Measurements from ENCODE around the gene TRAP1. TPM values are rescaled to one million over a fixed set of nuclear protein-coding genes. Genes with fewer than 3 reads are reported as not detected.

The TRAP1 gene
- total and polyA plus RNA-seq, 5 donors from 2014 or later, result 38.7 to 65.0 (median 48.0) TPM

GRCh38 chr16:3691761-3692160 is 25.6 kb downstream of the TRAP1 start:
- Mint-ChIP-seq H3K4me1 (peaks cover 7 to 11% (median 9%) of the 10 kb centered on the region in 4 donors), H3K36me3 (peaks cover 17% of the 10 kb centered on the region), H3K27ac (no peak overlapping the region), H3K27me3 (no peaks in the 10 kb centered on the region), H3K9me3 (no peaks in the 10 kb centered on the region), H3K4me3 (no peak overlapping the region)
- H3K4me3 ChIP-seq (ENCODE audit: low read depth, low read length), result no peak overlapping the region
- ATAC-seq (ENCODE audit: low read depth in 2 of 2) (no peak), DNase-seq (no peak)
- no peaks in the 10 kb centered on the region for H3K9me3 ChIP-seq (ENCODE audit: control insufficient read depth in 2 of 2, low read length in 2 of 2)
- peaks cover 12% of the 10 kb centered on the region for H3K36me3 ChIP-seq (ENCODE audit: control insufficient read depth, insufficient read depth, low read length)
- no peaks in the 10 kb centered on the region for H3K27me3 ChIP-seq (ENCODE audit: control insufficient read depth, insufficient read depth, low read length)
- H3K4me1 ChIP-seq (ENCODE audit: control insufficient read depth, insufficient read depth, low read length, poor library complexity, severe bottlenecking), result peaks cover 5% of the 10 kb centered on the region
- no peak overlapping the region for H3K27ac ChIP-seq (ENCODE audit: insufficient read depth, low read length, poor library complexity, severe bottlenecking)

DNA sequence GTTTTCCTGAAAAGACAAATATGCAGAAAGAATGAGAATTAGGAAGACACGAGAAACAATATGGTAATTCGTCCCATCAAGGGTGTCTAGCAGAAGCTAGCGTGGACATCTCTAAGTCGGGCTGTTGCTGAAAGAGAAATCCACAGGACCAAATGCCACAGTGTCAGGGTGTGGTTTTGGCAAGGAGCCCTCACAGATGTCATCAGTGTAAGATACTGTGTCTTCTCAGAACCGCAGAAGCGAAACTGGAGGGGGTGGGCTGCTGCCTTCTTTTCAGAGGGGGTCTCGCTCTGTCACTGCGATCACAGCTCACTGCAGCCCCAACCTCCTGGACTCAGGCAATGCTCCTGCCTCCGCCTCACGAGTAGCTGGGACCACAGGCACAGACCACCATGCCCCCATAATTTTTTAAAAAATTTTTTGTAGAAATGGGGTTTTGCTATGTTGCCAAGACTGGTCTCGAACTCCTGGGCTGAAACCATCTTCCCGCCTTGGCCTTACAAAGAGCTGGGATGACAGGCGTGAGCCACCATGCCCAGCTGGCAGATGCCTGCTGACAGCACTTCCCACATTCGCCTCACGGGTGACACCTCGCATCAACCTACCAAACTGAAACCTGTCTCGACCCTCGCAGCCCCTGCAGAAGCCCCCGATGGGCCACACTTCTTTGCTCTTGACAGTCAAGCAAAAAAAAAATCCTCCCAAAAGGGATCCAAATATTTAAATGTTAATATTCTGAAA is 26.2 kb downstream of the TRAP1 start:
- Mint-ChIP-seq H3K27ac (peak overlapping the region in 1 of 3 donors; percentile 76), H3K4me3 (no peak overlapping the region)
- ATAC-seq (ENCODE audit: low read depth in 2 of 2), result no peak

DNA sequence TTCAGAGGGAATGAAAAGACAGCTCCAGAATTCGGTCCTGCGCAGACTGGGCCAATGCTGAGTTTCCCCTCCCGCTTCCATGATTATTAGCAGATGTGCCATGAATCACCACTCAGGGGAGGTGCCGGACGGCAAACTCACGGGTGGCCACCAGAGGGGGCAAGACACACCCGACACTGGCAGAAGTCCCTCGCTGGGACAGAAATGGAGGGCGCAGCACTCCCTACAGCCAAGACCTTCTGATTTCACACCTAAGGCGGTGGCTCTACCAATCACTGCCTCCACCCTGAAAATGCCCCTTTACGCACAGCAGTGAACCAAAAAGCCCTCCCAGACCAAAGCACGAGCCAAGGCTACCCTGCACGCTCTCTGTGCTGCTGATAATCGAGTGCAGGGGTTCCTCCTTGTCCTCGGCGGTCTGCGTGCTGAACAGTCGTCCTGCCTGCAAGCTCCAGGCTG is 26.8 kb downstream of the TRAP1 start:
- H3K4me3 Mint-ChIP-seq, result peak overlapping the region in 1 of 4 donors; percentile 16

More for the DNA sequence above, 26.2 kb downstream of the TRAP1 start:
- Mint-ChIP-seq H3K27me3 (no peaks in the 10 kb centered on the region), H3K9me3 (no peaks in the 10 kb centered on the region), H3K36me3 (peaks cover 14% of the 10 kb centered on the region), H3K4me1 (peaks cover 7 to 10% (median 8%) of the 10 kb centered on the region in 4 donors)
- peaks cover 12% of the 10 kb centered on the region for H3K36me3 ChIP-seq (ENCODE audit: control insufficient read depth, insufficient read depth, low read length)
- no peak for DNase-seq
- H3K4me3 ChIP-seq (ENCODE audit: low read depth, low read length), result no peak overlapping the region
- H3K4me1 ChIP-seq (ENCODE audit: control insufficient read depth, insufficient read depth, low read length, poor library complexity, severe bottlenecking), result peaks cover 5% of the 10 kb centered on the region
- no peak overlapping the region for H3K27ac ChIP-seq (ENCODE audit: insufficient read depth, low read length, poor library complexity, severe bottlenecking)
- H3K27me3 ChIP-seq (ENCODE audit: control insufficient read depth, insufficient read depth, low read length), result no peaks in the 10 kb centered on the region
- H3K9me3 ChIP-seq (ENCODE audit: control insufficient read depth in 2 of 2, low read length in 2 of 2), result no peaks in the 10 kb centered on the region

GRCh38 chr16:3689731-3690130 is 27.6 kb downstream of the TRAP1 start:
- Histone ChIP-seq H3K27me3 (ENCODE audit: control insufficient read depth, insufficient read depth, low read length) (no peaks in the 10 kb centered on the region), H3K4me1 (ENCODE audit: control insufficient read depth, insufficient read depth, low read length, poor library complexity, severe bottlenecking) (peaks cover 5% of the 10 kb centered on the region), H3K27ac (ENCODE audit: insufficient read depth, low read length, poor library complexity, severe bottlenecking) (no peak overlapping the region), H3K4me3 (ENCODE audit: low read depth, low read length) (no peak overlapping the region), H3K9me3 (ENCODE audit: control insufficient read depth in 2 of 2, low read length in 2 of 2) (no peaks in the 10 kb centered on the region), H3K36me3 (ENCODE audit: control insufficient read depth, insufficient read depth, low read length) (peaks cover 25% of the 10 kb centered on the region)
- no peak for DNase-seq
- no peak overlapping the region for H3K27ac Mint-ChIP-seq
- H3K4me1 Mint-ChIP-seq, result peaks cover 7 to 8% (median 7%) of the 10 kb centered on the region in 4 donors
- no peaks in the 10 kb centered on the region for H3K9me3 Mint-ChIP-seq
- H3K4me3 Mint-ChIP-seq, result no peak overlapping the region
- no peak for ATAC-seq (ENCODE audit: low read depth in 2 of 2)
- H3K27me3 Mint-ChIP-seq, result no peaks in the 10 kb centered on the region
- H3K36me3 Mint-ChIP-seq, result peaks cover 17% of the 10 kb centered on the region

More for the DNA sequence above, 26.8 kb downstream of the TRAP1 start:
- Mint-ChIP-seq H3K27me3 (no peaks in the 10 kb centered on the region), H3K4me1 (peaks cover 7 to 10% (median 7%) of the 10 kb centered on the region in 4 donors), H3K9me3 (no peaks in the 10 kb centered on the region), H3K27ac (peak overlapping the region in 2 of 3 donors; percentile 70 to 76), H3K36me3 (peaks cover 17% of the 10 kb centered on the region)
- H3K36me3 ChIP-seq (ENCODE audit: control insufficient read depth, insufficient read depth, low read length), result peaks cover 18% of the 10 kb centered on the region
- ATAC-seq (ENCODE audit: low read depth in 2 of 2), result peak; percentile 92 to 95
- no peak overlapping the region for H3K27ac ChIP-seq (ENCODE audit: insufficient read depth, low read length, poor library complexity, severe bottlenecking)
- no peaks in the 10 kb centered on the region for H3K9me3 ChIP-seq (ENCODE audit: control insufficient read depth in 2 of 2, low read length in 2 of 2)
- H3K27me3 ChIP-seq (ENCODE audit: control insufficient read depth, insufficient read depth, low read length), result no peaks in the 10 kb centered on the region
- peak; percentile 65 to 84 (median 77) for DNase-seq
- peaks cover 5% of the 10 kb centered on the region for H3K4me1 ChIP-seq (ENCODE audit: control insufficient read depth, insufficient read depth, low read length, poor library complexity, severe bottlenecking)
- no peak overlapping the region for H3K4me3 ChIP-seq (ENCODE audit: low read depth, low read length)

- H3K36me3 Mint-ChIP-seq, result peaks cover 22% of the 10 kb centered on the region
Observed at GRCh38 chr16:3687792-3688191, 29.5 kb downstream of the TRAP1 start.

DNA sequence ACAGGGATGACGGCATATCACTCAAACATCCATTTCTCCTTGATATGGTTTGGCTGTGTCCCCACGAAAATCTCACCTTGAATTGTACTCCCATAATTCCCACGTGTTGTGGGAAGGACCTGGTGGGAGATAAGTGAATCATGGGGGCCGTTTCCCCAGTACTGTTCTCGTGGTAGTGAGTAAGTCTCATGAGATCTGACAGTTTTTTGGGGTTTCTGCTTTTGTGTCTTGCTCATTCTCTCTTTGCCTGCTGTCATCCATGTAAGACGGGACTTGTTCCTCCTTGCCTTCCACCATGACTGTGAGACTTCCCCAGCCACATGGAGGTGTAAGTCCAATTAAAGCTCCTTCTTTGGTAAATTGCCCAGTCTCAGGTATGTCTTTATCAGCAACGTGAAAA is 30.3 kb downstream of the TRAP1 start:
- no peaks in the 10 kb centered on the region for H3K27me3 Mint-ChIP-seq
- DNase-seq, result no peak
- H3K4me3 Mint-ChIP-seq, result no peak overlapping the region
- no peak for ATAC-seq (ENCODE audit: low read depth in 2 of 2)
- H3K27ac Mint-ChIP-seq, result peak overlapping the region in 1 of 3 donors; percentile 38
- Histone ChIP-seq H3K27me3 (ENCODE audit: control insufficient read depth, insufficient read depth, low read length) (no peaks in the 10 kb centered on the region), H3K9me3 (ENCODE audit: control insufficient read depth in 2 of 2, low read length in 2 of 2) (no peaks in the 10 kb centered on the region), H3K27ac (ENCODE audit: insufficient read depth, low read length, poor library complexity, severe bottlenecking) (no peak overlapping the region), H3K4me1 (ENCODE audit: control insufficient read depth, insufficient read depth, low read length, poor library complexity, severe bottlenecking) (peaks cover 5% of the 10 kb centered on the region), H3K36me3 (ENCODE audit: control insufficient read depth, insufficient read depth, low read length) (peaks cover 34% of the 10 kb centered on the region), H3K4me3 (ENCODE audit: low read depth, low read length) (no peak overlapping the region)
- peaks cover 24% of the 10 kb centered on the region for H3K36me3 Mint-ChIP-seq
- no peaks in the 10 kb centered on the region for H3K9me3 Mint-ChIP-seq
- H3K4me1 Mint-ChIP-seq, result peaks cover 7 to 10% (median 8%) of the 10 kb centered on the region in 4 donors

More at GRCh38 chr16:3687792-3688191, 29.5 kb downstream of the TRAP1 start:
- H3K27me3 Mint-ChIP-seq, result no peaks in the 10 kb centered on the region
- no peaks in the 10 kb centered on the region for H3K9me3 Mint-ChIP-seq
- Histone ChIP-seq H3K27ac (ENCODE audit: insufficient read depth, low read length, poor library complexity, severe bottlenecking) (no peak overlapping the region), H3K4me3 (ENCODE audit: low read depth, low read length) (no peak overlapping the region), H3K36me3 (ENCODE audit: control insufficient read depth, insufficient read depth, low read length) (peaks cover 32% of the 10 kb centered on the region), H3K4me1 (ENCODE audit: control insufficient read depth, insufficient read depth, low read length, poor library complexity, severe bottlenecking) (peaks cover 5% of the 10 kb centered on the region), H3K9me3 (ENCODE audit: control insufficient read depth in 2 of 2, low read length in 2 of 2) (no peaks in the 10 kb centered on the region), H3K27me3 (ENCODE audit: control insufficient read depth, insufficient read depth, low read length) (no peaks in the 10 kb centered on the region)
- peaks cover 7 to 9% (median 7%) of the 10 kb centered on the region in 4 donors for H3K4me1 Mint-ChIP-seq
- no peak overlapping the region for H3K4me3 Mint-ChIP-seq
- H3K27ac Mint-ChIP-seq, result no peak overlapping the region
- DNase-seq, result no peak
- no peak for ATAC-seq (ENCODE audit: low read depth in 2 of 2)

- Histone ChIP-seq H3K27me3 (ENCODE audit: control insufficient read depth, insufficient read depth, low read length) (no peaks in the 10 kb centered on the region), H3K36me3 (ENCODE audit: control insufficient read depth, insufficient read depth, low read length) (peaks cover 34% of the 10 kb centered on the region), H3K27ac (ENCODE audit: insufficient read depth, low read length, poor library complexity, severe bottlenecking) (no peak overlapping the region), H3K9me3 (ENCODE audit: control insufficient read depth in 2 of 2, low read length in 2 of 2) (no peaks in the 10 kb centered on the region), H3K4me1 (ENCODE audit: control insufficient read depth, insufficient read depth, low read length, poor library complexity, severe bottlenecking) (no peaks in the 10 kb centered on the region), H3K4me3 (ENCODE audit: low read depth, low read length) (no peak overlapping the region)
- Mint-ChIP-seq H3K9me3 (no peaks in the 10 kb centered on the region), H3K4me3 (peak overlapping the region in 1 of 4 donors; percentile 54), H3K36me3 (peaks cover 37% of the 10 kb centered on the region), H3K27ac (peak overlapping the region in 2 of 3 donors; percentile 23 to 55), H3K4me1 (peaks cover 0 to 7% (median 1%) of the 10 kb centered on the region in 4 donors), H3K27me3 (no peaks in the 10 kb centered on the region)
- ATAC-seq (ENCODE audit: low read depth in 2 of 2) (no peak), DNase-seq (no peak)
Observed at GRCh38 chr16:3681206-3681605, 36.1 kb downstream of the TRAP1 start.
